ENCODE results near the gene SURF4.
A peak's percentile ranks its signal among the peaks of the same experiment; 100 is the strongest.

The SURF4 gene

DNA sequence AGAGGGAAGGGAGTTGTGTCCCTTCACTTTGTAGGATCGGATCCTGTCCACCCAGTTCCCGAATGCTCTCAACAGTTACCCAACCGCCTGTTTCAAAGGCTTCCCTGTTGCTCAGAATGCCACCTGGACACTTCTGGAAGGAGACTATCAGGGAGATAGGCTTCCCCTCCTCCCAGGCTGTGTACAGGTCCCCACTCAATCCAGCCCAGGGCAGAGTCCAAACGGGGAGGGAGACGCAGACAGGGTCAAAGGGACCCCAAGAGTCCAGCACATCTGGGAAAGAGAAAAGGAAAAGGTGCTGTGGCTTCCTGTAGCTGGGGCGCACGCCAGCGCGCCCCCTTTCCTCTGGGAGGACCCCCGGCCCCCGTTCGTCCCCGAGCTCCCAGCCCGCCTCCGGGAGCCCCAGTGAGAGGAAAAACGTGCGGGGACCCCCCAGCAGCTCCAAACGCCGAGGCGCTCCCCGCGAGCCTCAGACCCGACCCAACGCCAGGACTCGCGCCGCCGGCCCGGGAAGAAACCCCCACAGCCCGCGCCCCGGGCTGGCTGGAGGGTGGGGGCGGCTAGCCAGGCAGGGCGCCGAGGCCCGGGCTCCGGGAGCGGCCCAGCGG lies 640 bp downstream of the SURF4 start:
- DNase-seq (ENCODE audit: extremely low read depth in 1 of 2, low read depth in 1 of 2) = no peak

DNA sequence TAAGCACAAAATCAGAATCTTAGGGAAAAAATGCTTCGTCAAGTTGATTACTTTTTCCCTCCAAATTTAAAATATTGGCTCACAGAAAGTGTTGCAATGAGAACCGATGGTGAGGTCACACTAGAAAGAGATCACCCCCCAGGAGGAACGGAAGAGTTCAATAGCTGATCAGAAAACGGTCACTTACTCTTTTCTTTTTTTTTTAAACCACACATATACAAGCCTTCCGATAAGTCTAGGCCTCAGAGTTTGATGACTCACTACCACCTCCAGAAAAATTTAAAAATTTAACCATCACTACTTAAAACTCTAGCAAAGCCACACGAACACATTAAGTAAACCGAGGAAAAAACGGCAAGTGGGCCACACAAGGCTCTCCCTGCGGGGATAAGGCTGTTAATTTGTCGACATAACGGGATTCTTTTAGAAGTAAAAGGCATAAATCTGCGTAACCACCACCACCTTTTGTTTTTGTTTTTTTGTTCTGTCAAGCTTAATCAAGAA lies 1.2 kb downstream of the SURF4 start:
- DNase-seq (ENCODE audit: extremely low read depth in 1 of 2, low read depth in 1 of 2) = no peak

DNA sequence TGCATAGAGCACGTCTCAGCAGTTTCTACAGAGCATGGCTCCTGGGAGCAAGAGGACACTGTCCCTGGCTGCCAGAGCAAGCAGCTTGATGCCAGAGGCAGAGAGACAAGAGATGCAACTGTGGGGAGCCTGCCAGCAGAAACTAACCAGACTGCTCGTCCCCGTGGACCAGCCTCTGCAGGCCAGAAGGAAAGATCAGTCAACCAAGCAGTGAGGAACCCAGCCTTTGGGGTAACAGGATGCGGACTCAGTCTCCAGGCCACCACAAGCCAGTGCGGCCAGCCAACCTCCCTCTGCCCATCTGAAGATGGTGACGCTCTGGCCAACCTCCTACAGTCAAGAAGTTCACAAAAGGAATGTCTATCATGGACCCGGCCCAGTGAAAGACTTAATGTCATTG lies 3.7 kb downstream of the SURF4 start:
- DNase-seq (ENCODE audit: extremely low read depth in 1 of 2, low read depth in 1 of 2) = no peak

DNA sequence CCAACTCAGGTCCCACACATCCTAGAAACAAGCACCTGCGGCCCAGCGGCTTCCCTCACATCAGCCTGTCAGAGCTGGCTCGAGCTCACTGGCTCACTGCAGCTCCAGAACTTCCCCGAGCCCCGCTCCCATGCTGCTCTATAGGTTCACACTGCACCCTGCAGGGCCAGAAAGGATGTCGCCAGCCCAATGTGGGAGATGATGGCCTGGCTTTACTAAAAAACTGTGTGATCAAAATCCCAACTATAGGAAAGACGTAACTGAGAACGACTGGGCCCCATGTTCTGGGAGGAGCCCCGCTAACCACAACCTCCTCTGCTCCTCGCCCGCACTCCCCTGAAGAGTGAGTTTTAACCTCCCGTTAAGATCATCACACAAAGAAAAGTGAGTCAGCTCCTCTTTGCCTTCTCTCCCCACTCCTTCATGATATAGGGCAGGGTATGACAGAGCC lies 4.6 kb downstream of the SURF4 start:
- peak in 1 of 2 donors; percentile 51 for DNase-seq (ENCODE audit: extremely low read depth in 1 of 2, low read depth in 1 of 2)

DNA sequence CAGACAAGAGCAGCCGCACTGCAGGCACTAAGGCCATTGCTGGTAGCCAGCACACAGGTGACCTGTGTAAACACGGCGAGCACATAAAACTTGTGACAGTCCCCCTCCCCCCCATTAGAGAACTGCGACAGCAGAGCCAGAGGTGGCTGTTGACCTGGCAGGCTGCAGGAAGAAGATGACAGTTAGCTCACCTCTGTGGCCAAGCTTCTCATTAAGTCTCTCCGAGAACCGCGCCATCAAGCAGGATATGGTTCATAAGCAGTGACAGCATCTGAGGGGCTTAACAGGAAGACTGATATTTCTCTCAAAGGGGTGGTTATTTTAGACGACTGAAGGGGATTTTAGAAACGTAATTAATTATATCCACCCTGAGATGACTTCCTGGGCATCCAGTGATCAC lies 5.2 kb downstream of the SURF4 start:
- no peak for DNase-seq (ENCODE audit: extremely low read depth in 1 of 2, low read depth in 1 of 2)

DNA sequence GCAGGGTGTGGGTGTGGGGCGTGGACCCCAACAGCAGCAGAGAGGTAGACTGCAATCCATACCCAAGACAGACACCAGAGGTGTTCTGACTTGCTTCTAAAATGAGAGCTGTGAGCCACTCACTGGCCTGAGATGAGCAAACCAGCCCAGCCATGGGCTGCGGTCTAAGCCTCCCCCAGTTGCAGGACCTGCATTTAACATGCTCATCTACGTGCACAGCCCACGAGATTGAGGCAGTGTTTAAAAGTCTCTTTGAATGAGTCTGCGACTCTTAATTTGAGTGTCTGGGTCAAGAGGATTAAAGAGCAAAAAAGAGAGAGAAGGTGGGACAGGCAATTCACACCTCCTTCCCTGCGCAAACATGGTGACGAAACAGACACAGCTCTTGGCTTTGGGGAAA lies 5.9 kb downstream of the SURF4 start:
- no peak for DNase-seq (ENCODE audit: extremely low read depth in 1 of 2, low read depth in 1 of 2)

DNA sequence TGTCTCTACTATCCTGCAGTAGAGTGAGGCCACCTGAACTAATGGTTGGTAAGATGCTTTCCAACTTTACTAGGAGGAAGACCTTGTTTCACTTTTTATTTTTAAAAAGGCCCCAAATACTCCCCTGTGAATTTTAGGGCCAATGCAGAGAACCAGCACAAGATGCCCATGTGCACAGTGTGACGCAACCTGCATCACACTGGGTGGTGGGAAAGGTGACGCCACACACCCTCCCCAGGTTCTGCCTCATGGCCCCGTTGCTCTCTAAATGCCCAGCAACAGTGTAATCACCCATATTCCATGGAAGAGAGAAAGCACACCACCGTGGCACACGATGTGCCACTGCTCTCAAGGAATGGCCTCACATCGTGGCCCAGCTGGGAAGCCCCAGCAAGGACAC lies 6.4 kb downstream of the SURF4 start:
- no peak for DNase-seq (ENCODE audit: extremely low read depth in 1 of 2, low read depth in 1 of 2)

DNA sequence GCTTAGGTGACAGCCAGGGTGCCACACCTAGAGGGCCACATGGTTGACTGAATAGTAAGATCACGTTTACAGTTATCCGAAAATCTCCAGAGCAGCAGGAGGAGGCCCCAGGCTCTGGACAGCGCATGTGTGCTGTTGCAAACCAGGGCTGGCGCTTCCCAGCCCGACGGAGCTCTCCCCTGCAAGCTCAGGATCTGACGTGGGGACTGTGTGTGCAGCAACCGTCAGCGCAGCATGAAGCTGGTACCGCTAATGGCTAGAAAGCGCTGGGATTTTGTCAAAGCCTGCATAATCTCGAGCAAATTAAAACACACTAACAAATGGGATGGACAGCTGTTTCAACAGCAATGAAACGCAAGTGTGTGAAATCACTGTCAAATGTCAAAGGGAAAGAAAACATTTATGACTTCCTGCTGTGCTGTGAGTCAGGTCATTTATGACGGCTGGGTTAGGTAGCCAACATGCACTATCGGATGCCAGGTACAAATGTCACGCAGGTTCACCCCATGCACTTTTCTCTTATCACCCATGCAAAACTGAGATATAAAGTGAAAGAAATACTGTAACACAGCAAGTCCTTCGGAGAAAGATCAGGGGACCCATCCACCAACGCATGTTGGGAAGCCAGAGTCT lies 7.5 kb downstream of the SURF4 start:
- DNase-seq (ENCODE audit: extremely low read depth in 1 of 2, low read depth in 1 of 2) = no peak

DNA sequence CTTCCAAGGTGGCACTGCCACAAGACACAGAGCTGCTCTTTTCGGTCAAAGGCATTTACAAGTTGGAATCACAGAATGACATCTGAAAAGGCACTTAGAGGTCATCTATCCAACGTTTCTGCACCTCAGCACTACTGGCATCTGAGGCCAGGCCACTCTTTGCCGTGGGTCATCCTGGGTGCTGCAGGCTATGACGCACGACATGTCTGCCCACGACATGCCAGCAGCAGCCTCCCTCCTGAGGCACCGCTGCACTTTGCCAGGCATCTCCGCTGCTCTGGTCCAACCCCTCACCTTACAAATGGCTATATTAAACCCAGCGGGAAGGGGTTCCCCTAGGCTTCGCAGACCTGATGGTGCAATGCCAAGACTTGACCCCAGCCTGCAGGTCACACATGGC lies 8.1 kb downstream of the SURF4 start:
- DNase-seq (ENCODE audit: extremely low read depth in 1 of 2, low read depth in 1 of 2) = no peak

DNA sequence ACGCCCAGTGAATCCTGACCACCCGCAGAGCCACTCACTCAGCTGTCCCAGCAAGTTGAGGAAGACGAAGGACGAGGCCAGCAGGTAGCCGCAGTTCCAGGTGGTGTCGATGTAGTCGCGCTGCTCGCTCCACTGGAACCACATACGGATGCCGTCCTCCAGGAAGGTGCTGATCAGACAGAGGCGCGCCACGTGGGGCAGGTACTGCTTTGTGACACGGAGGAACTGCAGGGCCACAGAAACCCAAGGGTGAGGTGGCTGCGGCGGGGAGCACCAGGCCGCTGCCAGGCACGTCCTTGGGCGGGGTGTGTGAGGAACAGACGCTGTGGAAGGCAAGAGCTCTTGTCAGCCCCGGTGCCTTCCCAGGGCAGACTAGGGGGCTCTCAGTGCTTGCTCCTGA lies 8.6 kb downstream of the SURF4 start:
- DNase-seq (ENCODE audit: extremely low read depth in 1 of 2, low read depth in 1 of 2) = no peak

DNA sequence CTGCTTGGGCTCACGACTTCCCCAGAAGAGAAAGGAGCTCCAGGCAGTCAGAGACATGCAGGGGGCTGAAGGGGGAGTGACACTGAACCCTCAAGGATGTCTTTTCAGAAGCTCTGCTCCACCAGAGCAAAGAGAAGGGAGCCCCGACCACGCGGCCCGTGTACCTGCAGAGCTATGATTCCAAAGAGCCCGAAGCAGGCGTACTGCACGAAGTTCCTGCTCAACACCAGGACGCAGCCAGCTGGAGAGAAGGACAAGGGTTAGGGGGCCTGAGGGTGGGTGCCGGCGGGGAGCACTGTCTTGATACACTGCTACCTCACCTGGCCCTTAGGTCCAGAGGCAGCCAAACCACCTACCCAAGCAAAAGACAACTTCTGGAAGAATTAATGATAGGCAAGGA lies 9.4 kb downstream of the SURF4 start:
- no peak for DNase-seq (ENCODE audit: extremely low read depth in 1 of 2, low read depth in 1 of 2)

DNA sequence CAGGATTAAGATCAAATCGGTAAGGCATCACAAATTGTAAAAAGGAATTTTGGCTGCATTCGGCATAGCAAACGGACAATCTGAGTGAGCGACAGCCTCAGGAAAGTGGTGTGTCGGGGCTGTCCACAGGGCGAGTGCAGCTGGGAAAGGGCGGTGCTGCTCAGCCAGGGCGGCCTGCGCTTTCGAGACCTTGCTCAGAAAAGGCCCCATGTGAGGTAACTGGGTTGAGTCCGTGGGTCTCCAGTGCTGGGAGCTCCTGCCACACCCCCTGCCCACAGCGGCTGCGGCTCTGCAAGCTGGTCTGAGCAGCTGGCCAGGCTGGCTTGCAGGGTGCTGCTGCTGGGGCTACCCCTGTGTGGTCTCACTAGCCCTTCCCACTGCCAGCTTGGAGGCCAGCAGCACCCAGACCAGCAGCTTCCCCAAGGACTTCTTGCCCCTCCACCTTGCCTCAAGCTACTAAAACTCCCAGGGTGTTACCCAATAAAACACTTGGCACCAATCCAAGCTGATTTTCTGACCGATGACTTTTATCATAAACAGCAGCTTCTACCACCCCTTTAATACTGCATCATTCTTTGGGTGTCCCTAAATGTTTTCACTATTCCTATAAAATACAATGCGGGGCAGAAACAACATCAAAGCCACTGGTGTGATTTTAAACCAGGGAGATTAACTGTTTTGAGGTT lies 13.4 kb downstream of the SURF4 start:
- no peak for DNase-seq (ENCODE audit: extremely low read depth in 1 of 2, low read depth in 1 of 2)

DNA sequence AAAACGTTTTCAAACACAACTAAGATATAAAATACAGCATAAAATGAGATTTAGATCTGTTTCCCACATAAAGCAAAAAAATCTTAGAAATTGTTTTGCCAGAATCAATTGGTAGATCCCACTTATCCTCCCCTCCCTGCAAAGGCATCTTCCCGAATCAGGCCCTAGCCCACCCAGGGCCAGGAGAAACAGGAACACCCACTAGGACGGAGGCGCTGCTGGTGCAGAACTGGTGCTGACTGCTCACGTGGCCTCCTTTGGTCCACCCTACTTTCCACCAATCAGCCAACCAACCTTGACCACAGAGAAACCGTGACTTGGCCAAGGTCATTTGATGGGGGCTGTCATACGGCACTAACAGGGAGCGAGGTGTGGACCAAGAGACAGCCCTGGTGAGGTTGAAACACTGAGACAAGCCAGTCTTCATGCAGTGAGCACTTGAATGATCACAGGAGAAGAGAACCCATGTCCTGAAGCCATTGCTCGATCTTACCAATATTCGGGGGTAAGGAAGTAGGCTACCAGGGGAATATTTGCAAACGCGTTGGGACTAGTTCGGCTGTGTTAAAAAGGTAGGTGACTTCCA lies 14.3 kb downstream of the SURF4 start:
- DNase-seq (ENCODE audit: extremely low read depth in 1 of 2, low read depth in 1 of 2) = no peak

DNA sequence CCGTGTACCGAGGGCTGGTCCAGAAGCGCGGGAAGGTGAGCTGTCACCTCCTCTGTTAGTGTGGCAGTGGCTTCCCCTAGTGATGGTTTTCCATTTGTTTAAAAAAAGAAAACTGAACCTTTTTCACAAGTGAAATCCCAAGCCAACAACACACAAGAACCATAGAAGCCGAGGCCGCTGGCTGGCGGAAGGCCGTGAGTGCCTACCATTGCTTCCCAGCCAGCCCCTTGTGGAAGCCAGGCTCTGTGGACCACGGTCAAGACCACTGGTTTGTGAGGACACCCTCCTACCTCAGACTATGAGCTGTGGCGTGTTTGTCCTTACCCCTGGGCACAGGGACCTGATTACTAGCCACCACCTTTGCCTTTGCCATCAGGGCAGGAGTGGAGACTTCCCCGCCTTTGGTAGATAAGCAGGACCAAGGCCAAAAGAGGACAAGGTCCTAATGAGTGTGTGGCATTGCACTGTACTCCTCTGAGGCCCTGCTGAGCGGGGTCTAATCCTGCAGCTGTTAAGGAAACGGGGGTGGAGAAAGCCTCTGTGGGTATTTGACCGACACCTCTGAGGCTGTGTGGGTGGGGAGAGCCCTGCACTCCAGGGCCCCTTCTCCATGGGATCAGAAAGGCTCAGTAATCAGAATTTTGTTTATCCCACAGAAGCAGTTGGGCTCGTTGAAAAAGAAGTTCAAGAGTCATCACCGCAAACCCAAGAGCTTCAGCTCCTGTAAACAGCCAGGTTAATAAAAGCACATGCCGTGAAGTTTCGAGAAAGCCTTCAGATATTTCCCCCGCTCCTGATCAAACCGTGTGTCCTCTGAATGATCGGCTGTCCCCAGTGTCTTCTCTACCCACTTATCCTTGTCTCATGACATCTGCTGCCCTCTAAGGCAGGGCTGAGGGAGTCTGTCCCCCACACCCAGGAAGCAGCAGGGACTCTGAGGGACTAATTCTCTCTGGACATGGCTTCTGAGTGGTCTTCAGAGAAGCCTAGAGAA lies 15.2 kb downstream of the SURF4 start:
- no peak for DNase-seq (ENCODE audit: extremely low read depth in 1 of 2, low read depth in 1 of 2)

DNA sequence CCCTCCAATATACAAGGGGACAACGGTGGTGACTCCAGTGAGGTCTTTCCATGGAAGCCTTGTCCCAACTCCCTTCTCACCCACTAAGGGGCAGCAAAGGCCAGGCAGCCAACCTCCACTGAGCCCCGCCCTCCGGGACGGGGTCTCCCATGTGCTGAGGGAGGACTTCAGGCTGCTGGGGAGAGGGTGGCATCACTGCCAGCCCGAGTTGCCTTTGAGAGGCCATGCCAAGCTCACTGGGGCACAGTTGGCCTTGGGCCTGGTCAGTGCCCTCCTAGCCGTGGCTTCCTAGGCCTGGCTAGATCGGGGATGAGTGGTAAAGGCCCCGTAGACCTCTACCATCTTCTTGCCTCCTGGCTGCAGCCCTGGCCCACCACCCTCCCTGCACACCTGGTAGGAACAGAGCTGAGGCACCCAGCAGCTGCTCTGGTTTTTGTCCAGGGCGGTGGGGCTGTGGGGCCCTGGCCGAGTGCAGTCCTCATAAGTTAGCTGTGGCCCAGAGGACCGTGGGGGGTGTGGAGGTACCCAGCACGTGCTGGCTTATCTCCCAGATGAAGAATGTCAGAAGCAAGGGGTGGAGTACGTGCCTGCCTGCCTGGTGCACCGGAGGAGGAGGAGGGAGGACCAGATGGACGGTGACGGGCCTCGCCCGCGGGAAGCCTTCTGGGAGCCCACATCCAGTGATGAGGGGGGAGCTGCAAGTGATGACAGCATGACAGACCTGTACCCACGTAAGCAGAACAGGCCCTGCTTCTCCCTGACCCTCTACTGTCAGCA lies 16.3 kb downstream of the SURF4 start:
- DNase-seq (ENCODE audit: extremely low read depth in 1 of 2, low read depth in 1 of 2) = no peak

DNA sequence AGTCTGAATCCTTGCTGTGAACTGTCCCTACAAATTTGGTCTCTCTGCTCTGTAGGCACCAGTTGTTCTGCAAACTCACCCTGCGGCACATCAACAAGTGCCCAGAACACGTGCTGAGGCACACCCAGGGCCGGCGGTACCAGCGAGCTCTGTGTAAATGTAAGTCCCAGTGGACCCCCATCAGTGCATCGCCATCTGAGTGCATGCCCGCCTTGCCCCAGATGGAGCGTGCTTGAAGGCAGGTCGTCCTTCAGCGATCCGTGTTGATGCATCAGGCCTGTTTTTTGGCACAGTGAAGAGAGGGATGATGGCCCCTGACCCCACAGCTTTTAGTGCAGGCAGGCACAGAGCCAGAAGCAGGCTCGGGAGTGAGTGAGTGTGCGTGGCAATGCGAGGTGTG lies 18.2 kb downstream of the SURF4 start:
- DNase-seq (ENCODE audit: extremely low read depth in 1 of 2, low read depth in 1 of 2) = no peak

DNA sequence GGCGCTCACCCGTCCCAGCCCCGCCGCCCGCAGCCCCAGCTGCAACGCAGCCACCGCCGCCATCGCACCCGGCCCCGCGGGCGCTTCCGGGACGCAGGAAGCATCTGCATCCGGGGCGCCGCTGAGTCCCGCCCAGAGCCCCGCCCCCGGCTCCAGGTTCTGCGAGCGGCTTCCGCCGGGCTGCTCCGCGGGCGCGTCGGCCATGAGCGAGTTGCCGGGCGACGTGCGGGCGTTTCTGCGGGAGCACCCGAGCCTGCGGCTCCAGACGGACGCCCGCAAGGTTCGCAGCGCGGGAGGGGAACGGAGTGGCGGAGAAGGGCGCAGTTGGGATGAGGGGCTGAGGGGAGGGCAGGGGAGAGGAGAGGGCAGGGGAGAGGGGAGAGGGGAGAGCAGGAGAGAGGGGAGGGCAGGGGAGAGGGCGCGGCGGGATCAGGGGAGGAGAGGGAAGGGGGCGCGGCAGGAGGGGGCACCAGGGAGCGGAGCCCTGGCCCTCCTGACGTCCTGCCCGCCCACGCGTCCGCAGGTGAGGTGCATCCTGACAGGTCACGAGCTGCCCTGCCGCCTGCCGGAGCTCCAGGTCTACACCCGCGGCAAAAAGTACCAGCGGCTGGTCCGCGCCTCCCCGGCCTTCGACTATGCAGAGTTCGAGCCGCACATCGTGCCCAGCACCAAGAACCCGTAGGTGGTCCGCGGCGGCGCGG lies 19.3 kb downstream of the SURF4 start, which contains the start of the genes SURF1 and SURF2:
SURF1 (minus strand) TSS at position 97 of the 701 bp plus-strand sequence; CDS start at position 63, 34 bp downstream.
SURF2 (plus strand) TSS at position 160 of the 701 bp plus-strand sequence; CDS start at position 203, 43 bp downstream.
- DNase-seq (ENCODE audit: extremely low read depth in 1 of 2, low read depth in 1 of 2) = peak; percentile 58 to 87

DNA sequence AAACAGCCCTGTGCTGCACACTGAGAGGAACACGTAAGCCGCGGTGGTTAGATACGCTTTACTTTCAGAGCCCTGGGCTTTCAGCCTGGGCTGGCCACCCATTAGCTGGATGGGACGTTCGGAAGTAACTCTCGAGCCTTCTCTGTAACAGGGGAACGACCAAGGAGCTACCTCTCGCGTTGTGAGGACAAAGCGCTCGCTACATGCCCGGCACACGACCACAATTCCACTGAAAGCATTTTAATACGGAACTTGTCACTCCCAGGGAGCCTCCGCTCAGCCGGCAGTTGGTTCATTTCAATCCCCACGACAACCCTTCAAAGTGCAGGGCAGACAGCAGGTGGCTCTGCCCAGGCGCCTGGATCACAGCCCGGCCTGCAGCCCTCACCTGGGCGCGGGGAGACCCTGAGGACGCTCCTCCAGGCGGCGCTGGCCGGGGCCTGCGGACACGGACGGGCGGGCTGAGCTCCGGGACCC lies 19.9 kb downstream of the SURF4 start:
- no peak for DNase-seq (ENCODE audit: extremely low read depth in 1 of 2, low read depth in 1 of 2)

DNA sequence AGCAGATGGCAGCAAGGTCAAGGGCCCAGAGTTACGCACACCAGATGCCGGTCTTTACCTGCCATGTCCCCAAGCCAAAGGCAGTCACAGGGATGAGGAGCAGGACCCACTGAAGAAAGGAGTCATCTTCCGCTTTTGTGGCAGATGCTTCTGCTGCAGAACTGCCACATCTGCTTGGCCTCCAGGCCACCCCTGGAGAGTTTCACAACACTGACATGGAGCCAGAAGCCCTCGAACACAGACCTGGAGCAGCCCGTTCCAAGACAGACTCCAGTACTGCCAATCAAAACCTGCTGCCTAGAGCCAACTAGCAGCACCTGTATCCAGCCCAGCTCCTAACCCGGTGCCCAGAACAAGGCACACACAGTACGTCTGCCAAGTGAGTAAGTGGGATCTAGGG lies 21.1 kb downstream of the SURF4 start:
- DNase-seq (ENCODE audit: extremely low read depth in 1 of 2, low read depth in 1 of 2) = no peak
